Hippocampal formation (tissue), 2 donors: ENCODE data around the gene MAP3K1.
"Not testable (repeated sequence)": the region's sequence is repeated elsewhere in the genome, so short reads cannot be mapped to it uniquely, and the experiment has no call there.

ENCODE experiments used
- DNase-seq, 2 donors: peaks; one replicate each; lab custom pipeline; 2025; lab: John Stamatoyannopoulos, UW

MAP3K1 gene

DNA sequence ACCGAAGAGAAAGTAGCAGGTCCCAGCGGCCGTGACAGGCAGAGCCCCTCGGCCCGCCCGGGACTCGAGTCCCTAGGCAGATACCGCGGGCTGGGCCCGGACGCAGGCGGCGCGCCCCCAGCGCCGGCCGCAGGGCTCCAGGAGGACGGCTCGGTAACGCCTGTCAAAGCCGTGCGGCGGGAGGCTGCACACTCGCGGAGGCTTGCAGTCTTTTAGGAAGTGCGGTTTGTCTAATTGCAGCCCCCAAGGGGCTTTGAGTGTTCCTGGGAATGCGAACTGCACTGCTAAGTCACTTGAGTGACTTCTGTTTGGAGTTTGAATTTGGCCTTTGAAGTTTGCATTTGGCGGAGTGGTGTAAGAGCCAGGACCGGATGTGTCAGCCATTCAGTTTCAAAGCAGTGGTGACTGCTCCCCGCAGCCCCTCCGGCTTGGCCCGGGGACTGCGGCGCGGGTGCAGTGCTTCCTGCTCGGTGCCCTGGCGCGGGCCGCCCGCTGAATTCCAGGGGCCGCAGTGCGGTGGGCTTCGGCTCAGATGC is 1.3 kb downstream of the MAP3K1 start:
- peak in 1 of 2 donors; percentile 43 for DNase-seq

DNA sequence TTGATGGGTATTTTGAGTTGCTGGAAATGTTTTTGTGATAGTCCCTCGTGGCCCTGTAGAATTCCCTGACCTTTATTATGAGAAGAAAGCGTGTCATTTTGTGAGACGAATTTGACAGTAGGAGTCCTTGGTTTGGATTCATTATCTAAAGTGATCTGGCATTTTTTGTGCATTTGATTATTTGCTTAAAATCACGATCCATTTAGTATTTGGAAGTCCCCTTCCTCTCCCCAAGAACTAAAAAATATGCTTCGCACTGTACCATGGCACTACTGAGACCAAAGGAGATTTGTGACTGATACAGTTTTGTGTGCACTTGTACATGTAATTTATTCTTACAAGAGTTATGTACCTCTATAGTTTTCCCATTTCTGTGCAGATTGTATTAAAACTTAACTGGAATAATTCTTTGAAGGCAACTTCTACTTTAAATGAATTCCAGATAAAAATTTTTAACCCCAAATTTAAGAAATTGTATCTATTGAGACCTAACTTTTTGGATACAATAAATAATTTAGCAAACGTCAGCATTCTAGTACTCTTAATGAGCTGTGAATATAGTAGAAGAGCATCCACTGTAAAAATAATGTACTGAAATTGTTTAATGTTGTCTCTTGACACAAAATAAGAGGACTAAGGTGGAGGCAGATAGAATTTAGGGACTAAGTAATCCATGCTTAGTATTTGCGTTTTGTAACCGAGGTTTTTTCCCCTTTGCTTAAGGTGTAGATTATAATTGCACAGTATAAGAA is 2.1 kb downstream of the MAP3K1 start:
- no peak for DNase-seq

DNA sequence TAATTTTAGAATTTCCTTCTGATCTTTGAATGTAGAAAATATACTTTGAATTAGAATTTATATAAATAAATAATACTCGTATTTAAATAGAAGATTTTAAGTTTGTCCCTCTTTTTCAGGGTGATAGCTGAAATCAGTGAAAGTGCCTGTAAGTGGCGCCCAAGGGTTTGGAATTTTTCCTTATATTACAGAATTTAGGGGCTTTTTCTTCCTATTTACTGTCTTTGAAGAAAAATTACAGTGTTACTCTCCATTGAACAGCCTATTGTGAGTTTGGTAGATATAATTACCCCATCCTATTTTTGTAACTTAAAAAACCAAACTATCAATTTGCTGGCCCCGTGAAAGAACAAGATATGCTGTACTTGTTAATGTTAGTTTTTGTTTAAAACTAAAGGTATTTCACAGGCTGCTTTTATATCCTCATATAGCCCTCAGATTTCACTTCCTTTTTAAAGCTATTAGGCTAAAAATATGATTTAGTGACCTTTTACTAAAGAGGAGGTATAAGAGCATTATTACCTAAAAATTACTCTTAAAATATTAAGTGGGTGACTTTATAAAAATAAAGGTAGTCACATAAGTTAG is 3.2 kb downstream of the MAP3K1 start:
- DNase-seq = no peak

DNA sequence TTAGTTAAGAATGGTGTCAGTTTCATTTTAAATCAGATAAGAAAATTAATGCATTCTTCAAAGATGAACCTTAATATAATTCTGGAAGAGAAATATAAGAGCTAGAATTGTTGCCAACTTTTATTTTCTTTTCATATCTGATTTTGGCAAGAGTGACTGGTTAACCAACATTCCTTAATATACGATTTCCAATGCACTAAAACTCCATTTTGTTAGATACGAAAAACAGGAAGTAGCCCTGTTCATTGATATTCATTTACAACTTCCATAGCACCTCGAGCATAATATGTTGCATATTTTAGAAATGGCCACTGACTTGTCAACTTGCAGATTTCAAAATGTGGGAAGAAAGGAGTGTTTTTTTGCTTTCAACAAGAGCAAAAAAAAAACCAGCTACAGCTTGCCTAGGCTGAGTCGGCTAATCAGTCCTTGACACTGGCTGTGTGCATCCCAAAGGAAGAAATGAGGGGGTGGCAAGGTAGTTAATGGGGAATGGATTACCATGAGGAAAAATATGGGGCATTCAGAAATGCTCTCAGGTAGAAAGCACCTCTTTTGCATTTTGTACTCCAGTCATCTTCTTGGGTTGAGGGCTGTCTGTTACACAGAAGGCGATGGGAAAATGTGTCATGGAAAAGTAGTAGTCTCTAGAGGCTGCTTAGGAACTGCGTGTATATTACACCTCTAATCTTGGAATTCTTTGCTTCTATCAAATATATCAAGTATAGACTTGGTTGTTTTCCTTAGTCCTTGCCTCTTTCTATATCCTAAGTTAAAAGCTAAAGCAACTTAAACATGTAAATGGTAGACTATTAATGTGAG is 3.9 kb downstream of the MAP3K1 start:
- no peak for DNase-seq

DNA sequence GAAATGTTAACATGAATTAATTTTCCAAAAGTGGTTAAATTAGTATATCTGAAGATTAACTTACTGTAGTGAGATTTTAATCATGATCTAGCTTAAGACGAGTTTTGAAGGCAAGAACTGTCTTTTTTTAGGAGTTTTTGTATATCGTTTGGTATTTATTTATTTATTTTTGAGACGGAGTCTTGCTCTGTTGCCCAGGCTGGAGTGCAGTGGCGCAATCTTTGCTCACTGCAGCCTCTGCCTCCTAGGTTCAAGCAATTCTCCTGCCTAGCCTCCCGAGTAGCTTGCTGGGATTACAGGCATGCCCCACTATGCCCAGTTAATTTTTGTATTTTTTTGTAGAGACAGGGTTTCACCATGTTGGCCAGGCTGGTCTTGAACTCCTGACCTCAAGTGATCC is 6.5 kb downstream of the MAP3K1 start:
- not testable (repeated sequence) for DNase-seq

DNA sequence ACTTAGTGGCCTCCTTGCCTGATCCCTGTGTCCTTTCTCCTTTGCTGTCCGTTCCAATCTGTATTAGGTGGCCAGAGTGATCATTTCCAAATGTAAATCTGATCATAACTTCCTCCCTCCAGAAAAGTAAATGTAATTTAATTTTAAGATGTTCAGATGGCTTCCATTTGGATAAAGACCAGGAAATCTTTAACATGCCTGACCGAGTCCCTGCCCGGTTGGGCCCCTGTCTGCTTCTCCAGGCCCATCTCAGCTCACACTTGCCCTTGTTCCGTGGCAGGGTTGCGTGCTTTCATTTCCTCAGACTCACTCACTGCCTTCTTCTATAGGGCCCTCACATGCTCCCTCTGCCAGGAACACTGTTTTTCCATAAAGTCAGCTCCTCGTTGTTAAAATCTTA is 7.6 kb downstream of the MAP3K1 start:
- no peak for DNase-seq

DNA sequence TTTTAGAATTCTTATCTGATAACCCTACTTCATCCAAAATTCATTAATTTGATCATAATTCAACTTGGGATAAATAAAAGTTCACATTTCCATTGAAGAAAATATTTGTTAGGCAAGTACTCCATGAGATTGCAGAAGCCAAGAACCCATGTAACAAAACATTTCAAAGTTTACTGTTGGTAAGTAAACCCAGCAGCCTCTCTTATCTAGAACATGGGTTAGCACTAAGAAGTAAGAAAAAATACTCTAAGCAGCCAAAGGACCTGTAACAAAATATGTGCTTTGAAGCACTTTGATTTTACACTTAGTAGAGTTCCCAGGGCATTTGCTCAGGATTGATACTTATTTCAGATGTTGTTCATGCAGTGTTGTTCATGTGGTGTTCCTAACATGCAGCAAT is 8.7 kb downstream of the MAP3K1 start:
- DNase-seq = no peak

DNA sequence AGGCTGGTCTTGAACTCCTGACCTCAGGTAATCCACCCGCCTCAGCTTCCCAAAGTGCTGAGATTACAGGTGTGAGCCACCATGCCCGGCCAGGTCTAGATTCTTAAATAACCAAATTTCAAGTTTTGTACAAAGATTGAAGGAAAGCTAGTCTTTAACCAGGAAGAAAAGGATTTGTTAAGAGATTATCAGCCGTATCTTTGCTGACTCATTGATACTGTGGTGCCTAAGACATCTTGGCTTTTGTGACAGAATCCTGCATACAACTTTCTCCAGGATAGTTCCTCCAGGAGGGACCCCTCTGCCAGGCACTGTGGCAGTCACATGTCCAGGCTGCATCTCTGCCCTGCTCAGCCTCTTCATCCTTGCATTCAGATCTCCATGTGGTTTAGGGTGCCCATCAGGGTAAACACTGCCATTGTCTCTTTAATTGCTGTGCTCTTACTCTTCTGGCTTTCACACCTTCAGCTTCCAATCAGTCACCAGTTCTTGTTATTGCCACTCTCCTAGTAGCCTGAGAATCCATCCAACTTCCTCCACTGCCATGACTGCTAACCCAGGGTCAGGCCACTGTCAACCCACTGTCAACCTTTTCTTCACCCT is 10.0 kb downstream of the MAP3K1 start:
- no peak for DNase-seq

DNA sequence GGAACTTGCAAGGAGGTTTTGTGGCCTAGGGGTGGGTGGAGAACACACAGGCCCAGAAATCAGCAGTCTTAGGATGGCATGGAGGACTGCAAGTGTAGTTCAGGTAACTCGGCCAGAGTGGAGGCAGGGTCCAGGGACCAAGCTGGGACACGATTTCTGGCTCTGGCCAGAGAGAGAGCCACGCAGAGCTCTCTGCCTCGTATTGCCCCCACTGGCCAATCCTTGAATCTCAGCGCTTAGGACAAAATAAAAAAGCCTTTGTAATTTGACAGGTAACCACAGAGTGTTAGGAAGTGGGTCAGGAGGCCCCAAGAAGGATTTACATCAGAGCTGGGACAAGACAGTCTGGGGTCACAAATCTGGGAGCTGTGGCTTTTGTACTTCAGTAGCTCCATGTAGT is 11.7 kb downstream of the MAP3K1 start:
- no peak for DNase-seq

DNA sequence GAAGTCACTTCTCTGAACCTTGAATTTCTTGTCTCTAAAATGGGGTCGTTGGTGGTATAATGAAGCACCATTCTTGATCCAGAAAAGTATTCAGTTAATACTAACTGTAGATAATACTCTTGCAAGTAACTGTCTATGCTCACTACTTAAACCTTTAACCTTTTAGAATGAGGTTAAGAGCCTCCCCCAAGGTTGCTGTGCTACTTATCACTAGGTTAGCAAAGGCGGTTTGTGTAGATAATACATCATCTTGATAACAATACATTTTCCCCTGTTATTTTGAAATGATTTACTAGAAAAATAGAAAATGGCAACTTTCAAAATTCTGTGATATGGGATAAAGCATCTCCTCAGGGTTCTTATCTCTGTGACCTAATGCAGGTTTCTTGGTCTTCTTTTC is 12.6 kb downstream of the MAP3K1 start:
- no peak for DNase-seq

DNA sequence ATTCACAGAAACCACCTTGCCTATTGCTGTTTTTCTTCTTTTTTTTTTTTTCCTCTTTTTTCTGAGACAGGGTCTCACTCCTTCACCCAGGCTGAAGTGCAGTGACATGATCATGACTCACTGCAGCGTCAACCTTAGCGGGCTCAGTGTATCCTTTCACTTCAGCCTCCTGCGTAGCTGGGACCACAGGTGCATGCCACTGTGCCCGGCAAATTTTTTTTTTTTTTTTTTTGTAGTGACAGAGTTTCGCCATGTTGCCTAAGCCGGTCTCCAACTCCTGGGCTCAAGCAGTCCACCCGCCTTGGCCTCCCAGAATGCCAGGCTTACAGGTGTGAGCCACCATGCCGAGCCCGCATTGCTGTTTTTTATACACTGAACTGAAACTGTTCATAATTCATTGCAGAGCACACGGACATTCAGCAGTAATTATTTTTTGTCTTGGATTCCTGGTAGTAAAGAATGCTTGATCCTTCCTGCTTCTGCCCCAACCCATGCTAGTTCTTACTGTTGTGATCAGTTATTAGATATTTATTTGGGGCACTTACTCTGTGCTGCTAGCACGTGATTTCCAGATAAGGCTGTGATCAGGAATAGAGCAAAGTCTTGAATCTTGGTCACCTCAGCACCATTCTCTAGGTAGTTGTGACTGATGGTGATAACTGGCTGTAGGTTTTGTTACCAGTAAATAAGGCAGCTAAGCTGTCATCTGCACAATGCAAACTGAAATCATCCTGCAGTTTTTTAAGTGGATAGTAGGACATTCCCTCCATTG is 14.0 kb downstream of the MAP3K1 start:
- no peak for DNase-seq

DNA sequence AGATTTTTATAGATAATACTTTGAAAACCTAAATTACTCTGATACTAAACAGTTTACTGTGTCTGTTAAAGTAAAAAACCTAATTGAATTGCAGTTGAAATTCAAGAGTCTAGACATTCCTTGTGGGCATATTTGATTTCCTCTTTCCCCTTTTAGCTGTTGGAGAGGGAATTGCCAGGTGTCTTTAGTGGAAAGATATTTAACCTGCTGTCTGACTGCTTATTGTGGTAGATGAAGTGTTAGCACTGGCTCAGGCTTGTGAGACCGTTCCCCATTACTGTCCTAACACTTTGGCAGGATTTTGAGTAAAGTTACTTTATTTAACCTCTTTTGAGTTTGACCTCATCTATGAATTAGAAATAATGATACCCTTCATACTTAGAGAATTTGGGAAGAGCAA is 16.4 kb downstream of the MAP3K1 start:
- no peak for DNase-seq

DNA sequence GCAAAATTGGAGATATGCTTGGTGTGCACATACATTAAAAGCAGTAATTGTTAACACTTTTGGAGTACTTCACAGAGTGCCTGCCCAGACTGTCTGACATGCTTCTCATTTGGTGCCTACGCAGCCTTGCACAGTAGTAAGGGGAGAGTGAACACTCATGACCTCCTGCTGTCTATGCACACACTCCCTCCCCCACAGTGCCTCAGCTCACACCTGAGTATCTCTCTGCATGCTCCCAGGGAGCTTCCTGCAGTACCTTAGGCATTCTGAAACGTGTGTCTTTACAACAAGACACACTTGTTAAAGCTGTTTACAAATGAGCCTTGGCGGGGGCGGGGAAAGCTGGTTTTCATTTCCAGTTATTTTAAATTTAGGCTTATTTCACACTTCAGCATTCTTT is 18.0 kb downstream of the MAP3K1 start:
- no peak for DNase-seq

DNA sequence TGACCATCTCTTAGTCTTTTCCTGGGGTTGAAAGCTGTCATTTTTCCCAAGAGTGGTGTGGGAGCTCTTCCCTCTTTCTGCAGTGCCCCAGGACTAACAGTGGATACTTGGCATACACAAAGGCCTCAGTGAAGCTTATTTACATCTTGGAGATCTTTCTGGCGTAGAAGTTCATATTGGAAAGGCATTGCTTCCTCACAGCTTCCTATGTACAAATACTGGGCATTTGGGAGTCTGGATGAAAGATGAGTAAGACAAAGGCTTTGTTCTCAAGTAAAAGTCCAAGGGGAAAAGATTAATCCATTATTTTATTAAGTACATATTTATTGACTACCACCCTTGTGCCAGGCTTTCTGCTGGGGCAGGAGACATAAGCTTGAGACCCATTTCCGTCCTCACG is 22.0 kb downstream of the MAP3K1 start:
- DNase-seq = no peak

DNA sequence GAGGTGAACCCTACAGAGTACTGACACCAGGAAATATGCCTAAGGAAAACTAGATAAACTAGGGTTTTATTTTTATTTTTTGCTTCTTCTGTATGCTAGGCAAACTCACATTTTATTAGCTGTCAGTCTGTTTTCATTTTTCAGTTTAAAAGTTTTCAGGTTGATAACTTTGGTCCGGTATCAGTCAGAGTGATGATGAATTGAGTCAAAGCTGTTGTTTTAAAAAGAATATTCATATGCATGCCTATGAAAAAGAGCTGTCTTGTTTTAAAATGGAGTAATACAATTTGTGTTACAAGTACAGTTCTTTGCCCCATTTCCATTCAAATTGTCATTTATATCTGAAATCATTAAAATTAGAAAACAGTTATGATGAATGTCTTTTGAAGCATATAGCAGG is 22.6 kb downstream of the MAP3K1 start:
- no peak for DNase-seq

DNA sequence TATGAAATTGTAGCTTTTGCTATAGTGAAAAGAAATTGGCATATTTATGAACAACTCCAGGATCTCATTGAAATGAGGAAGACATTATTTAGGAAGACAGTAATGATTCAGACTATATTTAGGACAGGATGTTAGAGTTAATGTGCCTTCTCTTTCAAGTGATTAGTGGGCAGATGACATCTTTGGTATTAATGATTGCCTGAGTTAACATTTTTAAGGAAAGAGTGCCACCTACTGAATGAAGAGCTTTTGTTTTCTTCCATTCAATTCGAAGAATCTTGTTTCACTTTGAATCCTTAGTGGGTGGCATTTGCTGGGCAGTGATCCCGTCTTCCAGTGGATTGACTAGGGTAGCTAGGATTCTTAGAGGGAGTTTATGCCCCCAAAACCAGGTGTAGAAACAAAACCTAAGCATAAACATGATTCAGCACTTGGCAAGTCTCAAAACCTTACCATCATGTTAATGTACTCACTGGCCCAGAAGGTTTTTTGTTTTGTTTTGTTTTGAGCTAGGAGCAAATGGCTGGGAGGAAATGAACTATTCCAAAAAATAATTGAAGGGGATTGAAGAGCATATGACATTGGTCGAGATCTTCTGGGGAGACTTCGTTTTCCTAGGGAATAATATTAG is 23.2 kb downstream of the MAP3K1 start:
- peak; percentile 10 to 80 for DNase-seq

DNA sequence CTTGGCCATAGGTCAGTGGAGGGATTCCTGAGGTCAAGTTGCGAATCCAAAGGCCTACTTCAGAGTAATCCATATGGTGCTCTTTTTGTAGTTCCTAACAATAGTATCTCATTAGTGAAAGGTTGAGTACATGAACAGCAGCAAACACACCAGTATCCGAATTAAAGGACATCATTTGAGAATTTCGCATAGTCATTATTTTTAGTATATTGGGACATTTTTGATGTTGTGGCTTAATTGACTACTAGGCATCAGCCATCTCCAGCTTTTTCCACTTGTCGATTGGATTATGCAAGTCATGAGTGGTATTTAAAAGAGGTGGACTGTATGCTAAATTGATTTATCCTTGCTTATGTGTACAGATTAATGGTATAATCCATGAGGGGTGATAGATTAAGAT is 23.7 kb downstream of the MAP3K1 start:
- no peak for DNase-seq

DNA sequence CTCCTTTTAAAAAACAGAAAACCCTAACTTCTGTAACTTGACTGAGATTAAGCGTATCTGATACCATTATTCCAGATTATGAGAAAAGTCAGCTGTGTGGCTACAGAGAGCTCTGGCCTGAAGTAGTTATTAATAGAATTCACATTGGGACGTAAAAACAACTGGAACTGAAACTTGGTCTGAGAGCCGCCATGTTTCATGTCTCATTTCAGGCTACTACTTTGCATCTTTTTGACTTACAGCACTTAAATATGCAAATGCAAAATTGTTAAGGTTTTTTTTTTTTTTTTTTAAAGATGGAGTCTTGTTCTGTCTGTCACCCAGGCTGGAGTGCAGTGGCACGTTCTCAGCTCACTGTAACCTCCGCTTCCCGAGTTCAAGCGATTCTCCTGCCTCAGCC is 25.2 kb downstream of the MAP3K1 start:
- DNase-seq = peak in 1 of 2 donors; percentile 16

DNA sequence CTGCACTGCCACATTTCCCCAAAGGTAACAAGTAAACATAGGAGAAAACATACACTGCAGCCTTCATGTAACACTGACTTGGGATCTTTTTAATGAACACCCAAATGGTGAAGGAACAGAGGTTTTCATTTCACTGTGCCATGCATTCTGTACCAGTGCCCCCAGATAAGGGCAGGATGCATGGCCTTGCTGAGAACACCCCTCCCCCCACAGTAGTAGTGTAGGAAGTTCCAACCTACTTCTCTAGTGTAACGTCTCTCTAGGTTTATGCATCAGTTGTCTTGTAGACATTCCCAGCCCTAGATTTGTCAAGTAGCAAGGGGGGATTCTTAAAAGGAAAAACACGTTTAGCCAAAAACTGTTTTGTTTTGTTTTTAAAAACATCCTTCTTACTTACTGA is 29.9 kb downstream of the MAP3K1 start:
- DNase-seq = no peak

DNA sequence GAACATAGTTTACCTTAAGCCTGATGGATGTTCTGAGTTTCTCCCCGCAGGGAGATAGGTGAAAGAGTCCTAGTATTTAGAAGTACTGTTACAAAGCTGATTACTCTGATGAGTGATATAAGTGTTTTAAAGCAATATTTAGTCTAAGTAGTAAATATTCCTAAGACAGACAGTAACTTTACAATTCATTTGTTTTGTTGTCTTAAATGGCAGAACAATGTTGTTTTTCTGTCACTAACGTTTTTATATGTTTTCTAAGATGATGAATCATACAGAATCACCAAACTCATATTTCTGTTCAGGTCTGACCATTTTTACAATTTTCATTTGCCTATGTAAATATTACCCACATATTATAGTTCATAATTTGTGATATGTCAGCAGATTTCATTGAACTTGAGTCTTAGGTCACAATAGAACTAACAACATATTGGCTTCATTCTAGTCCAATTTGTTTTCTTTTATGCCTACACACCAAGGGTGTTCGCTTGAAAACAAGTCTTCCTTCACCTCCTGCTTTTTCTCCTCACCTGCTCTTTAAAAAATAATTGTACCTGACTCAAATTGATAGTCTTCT is 30.6 kb downstream of the MAP3K1 start:
- DNase-seq = no peak

DNA sequence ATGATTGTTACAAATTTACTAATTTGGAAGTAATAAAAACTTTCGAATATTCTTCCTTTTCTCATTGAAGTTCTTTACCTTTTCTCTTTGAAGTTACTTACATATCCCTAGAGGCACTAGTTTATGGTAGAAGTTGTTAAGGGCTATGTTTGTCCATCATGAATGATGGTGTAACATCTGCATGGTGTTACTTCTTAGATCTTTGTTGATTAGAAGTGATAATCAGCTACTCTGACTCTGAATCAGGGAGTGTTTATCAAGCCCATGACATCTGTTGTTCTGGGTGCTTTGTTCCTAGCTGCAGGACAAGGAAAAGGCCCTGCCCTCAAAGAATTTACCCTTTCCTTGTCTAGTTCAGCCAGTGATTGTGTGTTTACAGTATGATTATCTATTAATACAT is 32.9 kb downstream of the MAP3K1 start:
- DNase-seq = no peak
